Renal pelvis (tissue), 4 donors: ENCODE data around the gene FBXO36. TPM values are rescaled to one million over a fixed set of nuclear protein-coding genes. Genes with fewer than 3 reads are reported as not detected.

Source experiments
- DNase-seq: peaks from one replicate; pipeline ENCODE4 v3.0.0-alpha.2; 2013
- polyA plus RNA-seq, 3 donors: library from polyadenylated mRNA; unstranded; fragments of 120-200 nt; gene quantifications; one replicate each; pipeline ENCODE4 v1.2.1, GENCODE V29; 2013; ENCODE audit not compliant: insufficient read length in 3 of 3

Gene FBXO36
- polyA plus RNA-seq, 3 donors: 5.9 to 7.8 (median 7.3) TPM

GRCh38 chr2:230043025-230043424 is 120.7 kb downstream of the FBXO36 start:
- DNase-seq: no peak

- DNase-seq: no peak
Observed at GRCh38 chr2:230043461-230043860, 121.2 kb downstream of the FBXO36 start.

- no peak for DNase-seq
Observed at GRCh38 chr2:230046491-230046890, 124.2 kb downstream of the FBXO36 start.

- DNase-seq: no peak
Observed at GRCh38 chr2:230048010-230048671, 125.8 kb downstream of the FBXO36 start.

- no peak for DNase-seq
Observed at GRCh38 chr2:230050136-230050535, 127.8 kb downstream of the FBXO36 start.

- DNase-seq: no peak
Observed at GRCh38 chr2:230052299-230052698, 130.0 kb downstream of the FBXO36 start.

GRCh38 chr2:230053753-230054478 is 131.6 kb downstream of the FBXO36 start:
- no peak for DNase-seq

- DNase-seq: no peak
Observed at GRCh38 chr2:230060672-230061293, 138.5 kb downstream of the FBXO36 start.

Other genes with a start within 250 kb of the FBXO36 start
- 10 to 100 TPM; 56.5 to 61.6 (median 58.5) TPM for gene DNER, start 207.9 kb upstream of the FBXO36 start, polyA plus RNA-seq
- gene TRIP12, start 494 bp upstream of the FBXO36 start, polyA plus RNA-seq: 100 to 1,000 TPM; 173 to 209 (median 182) TPM
- 1 to 10 TPM; 6.5 to 6.9 (median 6.7) TPM for gene SLC16A14, start 146.4 kb downstream of the FBXO36 start, polyA plus RNA-seq